Measurements from ENCODE around the gene MEGF8. TPM values are rescaled to one million over a fixed set of nuclear protein-coding genes. Genes with fewer than 3 reads are reported as not detected.

Gene MEGF8
- total and polyA plus RNA-seq, 9 of the 15 experiments (the other 6 are each of a cell fraction or from before 2014, with no cell fraction given), result 0.28 to 13.1 (median 3.0) TPM

GRCh38 chr19:42313096-42313839 lies 12.2 kb upstream of the MEGF8 start, which contains the start of gene TMEM145 (continued):
- TF ChIP-seq XRCC5 (IDR thresholded peaks at IDR 0.05; ENCODE audit: low read depth, low read length) (0 out of 2 replicates have a peak, but pooled peaks have one; percentile 48), HOMEZ (CRISPR knock-in tag; IDR thresholded peaks at IDR 0.05) (no peak), ETS2 (tag; IDR thresholded peaks at IDR 0.05; ENCODE audit: borderline replicate concordance, poor library complexity, severe bottlenecking) (no peak), KDM1A (IDR thresholded peaks at IDR 0.05) (no peak), ZNF511 (CRISPR knock-in tag; IDR thresholded peaks at IDR 0.05) (0 out of 2 replicates have a peak, but pooled peaks have one; percentile 67), HMG20B (CRISPR knock-in tag; IDR thresholded peaks at IDR 0.05) (no peak), BCOR (IDR thresholded peaks at IDR 0.05) (no peak), CCAR2 (IDR thresholded peaks at IDR 0.05; ENCODE audit: low read depth, low read length) (no peak), DEAF1 (CRISPR knock-in tag; IDR thresholded peaks at IDR 0.05) (no peak), HDAC3 (IDR thresholded peaks at IDR 0.05; ENCODE audit: borderline replicate concordance, partially characterized antibody) (no peak), ZNF436 (CRISPR knock-in tag; IDR thresholded peaks at IDR 0.05) (no peak), CREB5 (CRISPR knock-in tag; IDR thresholded peaks at IDR 0.05) (no peak), POLR2H (tag; IDR thresholded peaks at IDR 0.05; ENCODE audit: low read depth) (no peak), PHB2 (IDR thresholded peaks at IDR 0.05; ENCODE audit: low read depth) (no peak), FIP1L1 (IDR thresholded peaks at IDR 0.05; ENCODE audit: low read depth, low read length, poor library complexity, severe bottlenecking) (no peak), MCM5 (IDR thresholded peaks at IDR 0.05; ENCODE audit: low read depth) (no peak), EP400 (IDR thresholded peaks at IDR 0.05) (no peak), ZEB2 (IDR thresholded peaks at IDR 0.05) (no peak), GABPA (tag; conservative IDR thresholded peaks at IDR 0.05; ENCODE audit: low read depth) (0 out of 2 replicates have a peak, but pooled peaks have one; percentile 25), SIRT6 (IDR thresholded peaks at IDR 0.05; ENCODE audit: low read depth, low read length) (no peak), ZNF717 (CRISPR knock-in tag; IDR thresholded peaks at IDR 0.05) (no peak), KAT8 (IDR thresholded peaks at IDR 0.05; ENCODE audit: low read depth) (no peak), MECOM (CRISPR knock-in tag; IDR thresholded peaks at IDR 0.05) (no peak), KLF16 (IDR thresholded peaks at IDR 0.05) (no peak), ZNF121 (CRISPR knock-in tag; conservative IDR thresholded peaks at IDR 0.05) (no peak), KDM4B (IDR thresholded peaks at IDR 0.05; ENCODE audit: borderline replicate concordance in 2 of 2, low read depth in 1 of 2) (no peak), ZBED1 (IDR thresholded peaks at IDR 0.05) (no peak)

Measured in K562 (cell line).